ENCODE results near the gene PML.

Gene PML

GRCh38 chr15:73994413-73994883, at the start of gene PML:
Gene PML, plus strand, starts transcription at chr15:73994716. Its CDS starts 97 bp downstream, at chr15:73994813.
- peak; percentile 96 for DNase-seq

- DNase-seq: no peak
Observed at GRCh38 chr15:73945130-73945508, 49.4 kb upstream of the PML start.

GRCh38 chr15:73946046-73946721, 48.3 kb upstream of the PML start:
- DNase-seq: no peak

- no peak for DNase-seq
Observed at GRCh38 chr15:73946795-73947370, 47.6 kb upstream of the PML start.

- no peak for DNase-seq
Observed at GRCh38 chr15:73947651-73948050, 46.9 kb upstream of the PML start.

- DNase-seq: no peak
Observed at GRCh38 chr15:73948396-73948795, 46.1 kb upstream of the PML start.

GRCh38 chr15:73948982-73949381, 45.5 kb upstream of the PML start:
- DNase-seq: no peak

- no peak for DNase-seq
Observed at GRCh38 chr15:73949496-73949895, 45.0 kb upstream of the PML start.

- no peak for DNase-seq
Observed at GRCh38 chr15:73950479-73950830, 44.1 kb upstream of the PML start.

- DNase-seq: peak; percentile 73
Observed at GRCh38 chr15:73950831-73951561, 43.5 kb upstream of the PML start.

GRCh38 chr15:73951601-73952000, 42.9 kb upstream of the PML start:
- no peak for DNase-seq

GRCh38 chr15:73952171-73952912, 42.2 kb upstream of the PML start:
- DNase-seq: no peak

GRCh38 chr15:73952913-73953750, 41.4 kb upstream of the PML start:
- DNase-seq: no peak

GRCh38 chr15:73954188-73955145, 40.0 kb upstream of the PML start:
- no peak for DNase-seq

- DNase-seq: no peak
Observed at GRCh38 chr15:73955326-73955725, 39.2 kb upstream of the PML start.

GRCh38 chr15:73955861-73956742, 38.4 kb upstream of the PML start:
- DNase-seq: no peak

GRCh38 chr15:73956743-73957135, 37.8 kb upstream of the PML start:
- DNase-seq: peak; percentile 26

GRCh38 chr15:73957276-73957675, 37.2 kb upstream of the PML start:
- DNase-seq: no peak

GRCh38 chr15:73957785-73958184, 36.7 kb upstream of the PML start:
- no peak for DNase-seq

GRCh38 chr15:73959012-73959581, 35.4 kb upstream of the PML start:
- no peak for DNase-seq
